NOMO-1 treated with DMSO at 0.1 percent for 48 hours (cell line): ENCODE data around the gene HSPA12B.

ENCODE experiments used
- DNase-seq: peaks from one replicate; lab custom pipeline; 2025; ENCODE audit not compliant: unreplicated experiment; lab: John Stamatoyannopoulos, UW

The HSPA12B gene

GRCh38 chr20:3728354-3728753 lies 4.1 kb upstream of the HSPA12B start:
- no peak for DNase-seq

GRCh38 chr20:3728876-3729275 lies 3.6 kb upstream of the HSPA12B start:
- DNase-seq, result no peak

GRCh38 chr20:3729378-3729777 lies 3.1 kb upstream of the HSPA12B start:
- no peak for DNase-seq

GRCh38 chr20:3729811-3730540 lies 2.5 kb upstream of the HSPA12B start:
- no peak for DNase-seq

GRCh38 chr20:3730803-3731672 lies 1.4 kb upstream of the HSPA12B start:
- DNase-seq, result no peak

GRCh38 chr20:3731944-3732326 lies 550 bp upstream of the HSPA12B start:
- no peak for DNase-seq

- DNase-seq, result no peak
Observed at GRCh38 chr20:3733119-3733995, 872 bp downstream of the HSPA12B start.

GRCh38 chr20:3734111-3734843 lies 1.8 kb downstream of the HSPA12B start:
- DNase-seq, result no peak

GRCh38 chr20:3735768-3736167 lies 3.3 kb downstream of the HSPA12B start:
- no peak for DNase-seq

- DNase-seq, result no peak
Observed at GRCh38 chr20:3738111-3739053, 5.9 kb downstream of the HSPA12B start.

GRCh38 chr20:3739054-3739925 lies 6.8 kb downstream of the HSPA12B start:
- DNase-seq, result no peak

- DNase-seq, result no peak
Observed at GRCh38 chr20:3739926-3740451, 7.5 kb downstream of the HSPA12B start.

- DNase-seq, result no peak
Observed at GRCh38 chr20:3740615-3741301, 8.3 kb downstream of the HSPA12B start.

- DNase-seq, result no peak
Observed at GRCh38 chr20:3741836-3742458, 9.5 kb downstream of the HSPA12B start.

- DNase-seq, result no peak
Observed at GRCh38 chr20:3743251-3743650, 10.8 kb downstream of the HSPA12B start.

GRCh38 chr20:3744037-3744436 lies 11.6 kb downstream of the HSPA12B start:
- no peak for DNase-seq
